SU-DHL-6 (cell line): ENCODE results near the gene GRM8.

Experiments
- CTCF ChIP-seq: fragments of 200-600 bp; sonication (generic); IDR thresholded peaks from one replicate; pipeline ENCODE4 v1.5.1; 2017; ENCODE audit warnings: antibody characterized with exemption, mild to moderate bottlenecking, low read length, moderate library complexity; ENCODE audit not compliant: insufficient read depth, poor library complexity, severe bottlenecking
- EZH2phosphoT487 ChIP-seq: fragments of 200-600 bp; sonication (generic), shearing (Covaris generic); conservative IDR thresholded peaks from 2 replicates; pipeline ENCODE4 v1.6.1; 2018; ENCODE audit warnings: mild to moderate bottlenecking, antibody characterized with exemption, low read length, moderate library complexity, mixed read lengths

DNA sequence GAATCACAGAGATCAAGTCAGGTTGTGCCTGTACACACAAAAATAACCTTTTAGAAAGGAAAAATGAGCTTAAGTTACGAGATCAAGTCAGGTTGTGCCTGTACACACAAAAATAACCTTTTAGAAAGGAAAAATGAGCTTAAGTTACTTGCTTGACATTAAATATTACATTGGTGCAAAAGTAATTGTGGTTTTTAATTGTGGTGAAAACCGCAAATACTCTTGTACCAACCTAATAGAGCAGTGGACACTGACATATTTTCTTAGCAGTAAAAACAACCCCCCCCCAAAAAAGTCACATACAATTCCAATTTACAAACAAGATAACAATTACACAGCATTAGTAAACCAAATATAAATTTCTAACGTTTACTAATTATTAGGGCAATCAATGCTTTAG is 595.6 kb downstream of the GRM8 start:
- no peak for TF ChIP-seq CTCF
- TF ChIP-seq EZH2phosphoT487, result no peak
